Kasumi-1 (cell line): ENCODE measurements around the gene ALDOA.

Experiments used
- DNase-seq, 2 experiments: peaks; one replicate each; lab custom pipeline; 2025; lab: John Stamatoyannopoulos, UW

Gene ALDOA

GRCh38 chr16:30041841-30042240 lies 23.7 kb upstream of the ALDOA start:
- DNase-seq: peak in 1 of 2 experiments; percentile 10

- no peak for DNase-seq
Observed at GRCh38 chr16:30046178-30046577, 19.4 kb upstream of the ALDOA start.

GRCh38 chr16:30046588-30046987 lies 19.0 kb upstream of the ALDOA start:
- DNase-seq: no peak

- DNase-seq: no peak
Observed at GRCh38 chr16:30049871-30050270, 15.7 kb upstream of the ALDOA start.

GRCh38 chr16:30051518-30051917 lies 14.0 kb upstream of the ALDOA start:
- DNase-seq: no peak

GRCh38 chr16:30052671-30053372 lies 12.7 kb upstream of the ALDOA start:
- peak; percentile 67 to 68 for DNase-seq

- DNase-seq: no peak
Observed at GRCh38 chr16:30053376-30054015, 12.1 kb upstream of the ALDOA start.

- DNase-seq: no peak
Observed at GRCh38 chr16:30054451-30054850, 11.1 kb upstream of the ALDOA start.

- DNase-seq: peak in 1 of 2 experiments; percentile 17
Observed at GRCh38 chr16:30054959-30055553, 10.5 kb upstream of the ALDOA start.

- DNase-seq: no peak
Observed at GRCh38 chr16:30060346-30060745, 5.2 kb upstream of the ALDOA start.

- no peak for DNase-seq
Observed at GRCh38 chr16:30060836-30061554, 4.6 kb upstream of the ALDOA start.

- DNase-seq: no peak
Observed at GRCh38 chr16:30063278-30063892, 2.2 kb upstream of the ALDOA start.

- DNase-seq: peak; percentile 40 to 67
Observed at GRCh38 chr16:30063893-30064728, 1.4 kb upstream of the ALDOA start.

- DNase-seq: no peak
Observed at GRCh38 chr16:30064729-30065101, 845 bp upstream of the ALDOA start.

- no peak for DNase-seq
Observed at GRCh38 chr16:30065943-30066760, 592 bp downstream of the ALDOA start.

GRCh38 chr16:30066761-30067583 lies 1.4 kb downstream of the ALDOA start:
- DNase-seq: no peak

- no peak for DNase-seq
Observed at GRCh38 chr16:30067584-30067916, 2.0 kb downstream of the ALDOA start.

- no peak for DNase-seq
Observed at GRCh38 chr16:30068333-30068732, 2.8 kb downstream of the ALDOA start.

- DNase-seq: no peak
Observed at GRCh38 chr16:30068750-30069610, 3.4 kb downstream of the ALDOA start.
